GM18507 (cell line): ENCODE results near the gene LAMC3.

ENCODE experiments used
- DNase-seq: peaks from one replicate; pipeline ENCODE4 v3.0.0; 2011; ENCODE audit warnings: low read depth; ENCODE audit not compliant: insufficient read length; ENCODE audit errors: extremely low spot score
- FAIRE-seq: peaks from 2 replicates; lab custom pipeline; 2011; peaks lifted over from hg19 to GRCh38; lab: Jason Lieb, UNC

LAMC3 gene

DNA sequence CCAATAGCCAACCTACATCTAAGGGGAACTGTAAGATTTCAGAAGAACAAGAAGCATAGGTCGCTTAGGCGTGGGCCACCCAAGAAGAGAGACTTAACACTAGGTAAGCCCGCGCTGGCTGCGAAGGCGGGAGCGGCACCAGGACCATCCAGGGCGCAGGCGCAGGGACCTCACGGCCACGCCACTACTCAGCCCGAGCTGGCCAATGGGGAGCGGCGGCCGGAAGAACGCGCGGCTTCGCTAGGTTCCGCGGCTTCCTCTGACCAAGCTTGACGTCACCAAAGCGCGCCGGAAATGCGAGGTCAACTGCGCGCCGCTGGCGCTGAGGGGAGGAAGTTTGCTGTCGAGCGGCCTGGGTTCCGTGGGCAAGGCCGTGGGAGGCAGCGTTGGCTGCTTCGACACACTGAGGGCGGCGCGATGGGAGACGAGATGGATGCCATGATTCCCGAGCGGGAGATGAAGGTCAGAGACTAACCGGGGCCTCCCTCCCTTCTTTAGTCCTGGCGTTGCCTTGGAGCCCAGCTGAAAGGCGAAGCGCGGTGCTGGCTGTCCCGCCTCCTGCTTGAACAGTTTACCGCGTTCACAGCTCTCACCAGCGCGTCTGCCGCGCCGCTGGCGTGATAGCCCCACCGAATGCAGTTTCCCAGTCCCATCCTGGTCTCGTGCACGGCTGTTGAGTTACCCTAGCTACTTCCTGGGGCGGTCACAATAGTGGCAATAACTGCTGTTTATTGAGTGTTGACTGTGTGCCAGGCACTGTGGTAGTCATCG, 116.5 kb downstream of the LAMC3 start, which contains the start of gene NUP214:
NUP214 (plus strand) TSS at position 299 of the 771 bp plus-strand sequence; CDS start at position 418, 119 bp downstream.
- FAIRE-seq (peak; percentile 97), DNase-seq (peak; percentile 100)

DNA sequence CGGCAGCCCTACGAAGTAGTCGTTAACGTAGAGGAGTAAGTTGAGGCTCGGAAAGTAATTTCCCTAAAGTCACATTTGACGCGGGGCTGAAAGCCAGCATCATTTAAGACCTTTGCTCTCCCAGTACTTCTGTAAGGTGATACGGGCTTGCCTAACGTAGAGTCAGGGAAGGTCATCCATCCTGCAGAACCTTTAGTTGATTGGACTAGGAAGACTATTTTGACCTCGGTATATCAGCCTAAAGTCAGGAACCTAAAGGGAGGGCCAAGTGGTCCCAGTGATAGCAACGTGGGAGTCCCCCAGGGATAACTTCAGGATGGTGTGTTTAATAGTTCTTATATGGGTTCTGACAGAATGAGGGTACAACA, 117.1 kb downstream of the LAMC3 start:
- no peak for DNase-seq
- FAIRE-seq, result no peak

DNA sequence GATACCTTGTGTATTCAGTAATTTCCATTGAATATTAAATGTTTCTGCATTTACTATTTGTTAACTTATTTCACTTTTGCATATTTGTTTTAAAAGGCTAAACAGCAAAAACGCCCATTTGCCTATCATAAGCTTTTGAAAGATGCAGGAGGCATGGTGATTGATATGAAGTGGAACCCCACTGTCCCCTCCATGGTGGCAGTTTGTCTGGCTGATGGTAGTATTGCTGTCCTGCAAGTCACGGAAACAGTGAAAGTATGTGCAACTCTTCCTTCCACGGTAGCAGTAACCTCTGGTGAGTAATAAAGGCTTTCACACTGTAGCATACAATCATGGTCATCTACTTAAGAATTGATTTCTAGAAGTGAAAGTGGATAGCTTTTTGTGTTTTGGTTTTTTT, 120.2 kb downstream of the LAMC3 start:
- DNase-seq (no peak), FAIRE-seq (no peak)

DNA sequence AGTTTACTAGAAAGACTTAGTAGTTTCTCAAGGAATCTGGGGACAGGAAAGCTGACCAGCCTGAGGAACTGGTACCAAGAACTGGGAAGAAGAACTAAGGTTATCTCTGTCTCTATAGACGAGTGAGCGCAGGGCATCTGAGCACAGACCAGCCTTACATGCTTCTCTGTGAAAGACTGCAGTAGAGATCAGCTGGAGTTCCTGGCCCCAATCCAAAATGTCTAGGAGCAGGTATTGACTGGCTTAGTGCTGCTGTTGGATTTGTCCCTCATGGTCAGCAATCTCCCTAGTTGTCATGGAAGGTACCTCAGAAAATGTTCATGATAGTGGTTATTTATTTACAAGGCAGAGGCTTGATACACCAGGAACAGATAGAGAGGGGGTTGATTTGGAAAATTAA, 129.7 kb downstream of the LAMC3 start:
- no peak for DNase-seq
- no peak for FAIRE-seq

DNA sequence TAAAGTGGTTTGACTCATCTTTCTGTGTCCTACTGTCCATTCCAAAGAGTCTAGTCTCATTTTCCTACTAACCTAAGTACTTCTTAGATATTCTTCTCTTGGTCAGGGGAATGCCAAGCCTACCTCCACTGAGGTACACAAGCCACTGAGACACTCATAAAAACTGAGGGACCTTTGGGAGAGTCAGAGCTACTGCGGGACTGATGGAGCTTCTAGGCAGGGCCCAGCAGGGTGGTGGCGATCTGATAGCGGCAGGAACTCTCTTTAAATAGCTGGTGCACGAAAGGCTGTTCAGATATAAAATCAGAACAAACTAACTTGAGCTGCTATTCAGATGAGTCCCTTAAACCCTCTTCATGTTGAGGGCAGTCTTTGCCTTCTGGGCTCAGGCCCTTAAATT, 131.1 kb downstream of the LAMC3 start:
- FAIRE-seq, result no peak
- no peak for DNase-seq

DNA sequence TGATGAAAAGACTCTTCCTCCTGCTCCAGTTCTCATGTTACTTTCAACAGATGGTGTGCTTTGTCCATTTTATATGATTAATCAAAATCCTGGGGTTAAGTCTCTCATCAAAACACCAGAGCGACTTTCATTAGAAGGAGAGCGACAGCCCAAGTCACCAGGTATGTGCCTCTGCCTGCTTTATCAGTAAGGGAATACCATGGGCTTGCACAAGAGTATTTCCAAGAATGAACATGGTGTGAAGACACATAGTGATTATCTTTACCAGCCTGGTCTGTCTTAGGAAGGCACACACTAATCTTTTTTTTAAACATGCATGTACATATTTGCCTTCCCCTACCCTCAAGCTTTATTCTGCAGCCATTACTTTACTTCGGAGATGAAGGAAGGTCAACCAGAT, 131.6 kb downstream of the LAMC3 start:
- no peak for DNase-seq
- no peak for FAIRE-seq

DNA sequence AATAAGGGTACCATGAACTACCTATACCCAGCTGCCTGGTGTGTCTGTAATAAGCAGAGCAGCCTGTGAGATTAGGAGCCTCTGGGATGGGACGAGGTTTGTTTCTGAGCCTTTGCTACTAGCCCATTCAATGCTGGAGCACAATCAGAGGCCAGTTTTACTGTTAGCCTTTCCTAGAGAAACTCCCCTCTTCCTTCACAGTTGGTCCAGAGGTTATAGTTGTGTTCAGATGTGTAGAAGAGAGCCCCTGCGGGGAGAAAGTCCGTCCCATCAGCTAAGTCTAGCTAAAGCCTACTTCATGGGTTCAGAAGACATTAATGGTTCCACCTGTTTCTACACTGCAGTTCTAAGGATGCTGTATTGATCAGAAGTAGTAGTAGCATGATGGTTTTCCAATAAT, 133.2 kb downstream of the LAMC3 start:
- FAIRE-seq, result no peak

More for the DNA sequence above, 133.2 kb downstream of the LAMC3 start:
- DNase-seq, result no peak
